CD14-positive monocyte (primary cell): Measurements from ENCODE around the gene APCDD1. TPM values are rescaled to one million over a fixed set of nuclear protein-coding genes. Genes with fewer than 3 reads are reported as not detected.
A peak's percentile ranks its signal among the peaks of the same experiment; 100 is the strongest.

Experiments
- DNase-seq, 3 donors: peaks; one replicate each; pipeline ENCODE4 v3.0.0-alpha.2; 2011 to 2022
- H2AFZ ChIP-seq: 2 replicates; pipeline ENCODE4 v1.6.0; 2012; ENCODE audit warnings: mild to moderate bottlenecking, low read depth, low read length, inconsistent platforms; ENCODE audit not compliant: insufficient read depth, poor library complexity, severe bottlenecking
- H3K27ac ChIP-seq, 2 donors: 1 replicate in 1 of 2; 2 replicates in 1 of 2; pipeline ENCODE4 v1.5.1; 2012 to 2013; ENCODE audit warnings: low read length in 2 of 2, control low read depth in 1 of 2, inconsistent platforms in 1 of 2, low read depth in 1 of 2, mild to moderate bottlenecking in 1 of 2
- H3K27me3 ChIP-seq, 2 donors: one replicate each; pipeline versions ENCODE4 v1.6.0 to v1.6.1; 2011 to 2013; ENCODE audit warnings: low read length in 2 of 2; ENCODE audit not compliant: control insufficient read depth in 2 of 2, insufficient read depth in 2 of 2
- H3K36me3 ChIP-seq, 2 donors: replicated peaks in 1 of 2; 1 replicate in 1 of 2; 2 replicates in 1 of 2; pipeline versions ENCODE4 v1.5.1 to v1.6.1; 2012 to 2013; ENCODE audit warnings: low read length in 2 of 2, control low read depth in 1 of 2, inconsistent platforms in 1 of 2, mild to moderate bottlenecking in 1 of 2; ENCODE audit not compliant: insufficient read depth in 2 of 2, control insufficient read depth in 1 of 2
- H3K4me1 ChIP-seq, 2 donors: 1 replicate in 1 of 2; 2 replicates in 1 of 2; pipeline versions ENCODE4 v1.5.1 to v1.6.1; 2012 to 2013; ENCODE audit warnings: low read length in 2 of 2, control low read depth in 1 of 2, inconsistent platforms in 1 of 2, mild to moderate bottlenecking in 1 of 2, moderate library complexity in 1 of 2; ENCODE audit not compliant: insufficient read depth in 2 of 2, control insufficient read depth in 1 of 2
- H3K4me2 ChIP-seq: replicated peaks from 2 replicates; pipeline ENCODE3; 2012; ENCODE audit warnings: low read length, moderate library complexity, mild to moderate bottlenecking; ENCODE audit not compliant: poor library complexity, severe bottlenecking; ENCODE audit errors: extremely low read depth
- H3K4me3 ChIP-seq, 3 experiments: fragments of 200-600 bp in 1 of 3; sonication (generic) in 1 of 3; replicated peaks in 1 of 3; 1 replicate in 2 of 3; 2 replicates in 1 of 3; pipeline ENCODE4 v1.5.1; 2011 to 2013; ENCODE audit warnings: low read length in 3 of 3, mild to moderate bottlenecking in 3 of 3, control low read depth in 2 of 3, low read depth in 2 of 3, inconsistent platforms in 1 of 3, moderate library complexity in 1 of 3
- H3K79me2 ChIP-seq: 2 replicates; pipeline ENCODE4 v1.6.0; 2012; ENCODE audit warnings: mild to moderate bottlenecking, control low read depth, inconsistent platforms, low read length, moderate library complexity; ENCODE audit not compliant: insufficient read depth
- H3K9ac ChIP-seq: 2 replicates; pipeline ENCODE4 v1.6.0; 2017; ENCODE audit warnings: low read length, mild to moderate bottlenecking; ENCODE audit not compliant: insufficient read depth, poor library complexity, severe bottlenecking
- H3K9me3 ChIP-seq, 2 donors: replicated peaks in 1 of 2; 1 replicate in 1 of 2; 2 replicates in 1 of 2; pipeline versions ENCODE4 v1.5.1 to v1.6.1; 2012 to 2013; ENCODE audit warnings: low read length in 2 of 2, control low read depth in 1 of 2; ENCODE audit not compliant: control insufficient read depth in 1 of 2, insufficient read depth in 1 of 2
- H4K20me1 ChIP-seq: 2 replicates; pipeline ENCODE4 v1.6.0; 2012; ENCODE audit warnings: mild to moderate bottlenecking, low read length, control low read depth, moderate library complexity; ENCODE audit not compliant: insufficient read depth
- H3K27ac Mint-ChIP-seq, 7 donors: one replicate each; pipeline ENCODE4 v1.8.0; 2020; ENCODE audit warnings: mild to moderate bottlenecking in 7 of 7, mixed read lengths in 7 of 7, moderate library complexity in 6 of 7, inconsistent platforms in 2 of 7
- H3K27me3 Mint-ChIP-seq, 3 donors: one replicate each; pipeline ENCODE4 v1.8.0; 2021 to 2022; ENCODE audit warnings: low read depth in 3 of 3, mild to moderate bottlenecking in 3 of 3, mixed read lengths in 3 of 3, moderate library complexity in 3 of 3, inconsistent platforms in 1 of 3
- H3K36me3 Mint-ChIP-seq, 2 donors: one replicate each; pipeline ENCODE4 v1.8.0; 2020; ENCODE audit warnings: mixed read lengths in 2 of 2, inconsistent platforms in 1 of 2, mild to moderate bottlenecking in 1 of 2
- H3K4me1 Mint-ChIP-seq: one replicate; pipeline ENCODE4 v1.8.0; 2020; ENCODE audit warnings: mild to moderate bottlenecking, mixed read lengths
- H3K4me3 Mint-ChIP-seq, 2 donors: one replicate each; pipeline ENCODE4 v1.8.0; 2020; ENCODE audit warnings: mild to moderate bottlenecking in 2 of 2, mixed read lengths in 2 of 2, moderate library complexity in 1 of 2
- H3K9me3 Mint-ChIP-seq, 7 donors: one replicate each; pipeline ENCODE4 v1.8.0; 2020 to 2022; ENCODE audit warnings: mixed read lengths in 7 of 7, mild to moderate bottlenecking in 6 of 7, moderate library complexity in 6 of 7, inconsistent platforms in 2 of 7
- WGBS: methylation state at CpG from one replicate; pipeline ENCODE4 v1.1.5; 2013; ENCODE audit warnings: missing lambda C conversion rate; ENCODE audit not compliant: insufficient coverage; 5-methylcytosine and 5-hydroxymethylcytosine counted together
- intact Hi-C, 2 donors: fragments of 100-400 bp; cut with micrococcal nuclease; formaldehyde crosslinking; loops; one replicate each; pipeline versions ENCODE4 v1.15.0 to v1.15.1; 2023
- polyA plus RNA-seq, 3 donors: library from polyadenylated mRNA; depleted of rRNA in 1 of 3; unstranded in 2 of 3; stranded (reverse) in 1 of 3; fragments of 300-500 nt in 2 of 3; fragments of >200 nt in 1 of 3; fragmentation: Illumina TruSeq in 2 of 3; gene quantifications; 1 replicate in 2 of 3; 2 replicates in 1 of 3; pipeline ENCODE4 v1.2.3, GENCODE V29; 2012 to 2021
- TF ChIP-seq, protein P1 (sequence below): fragments of 200-600 bp; IDR thresholded peaks from one replicate; pipeline ENCODE4 v1.8.0; 2022; ENCODE audit warnings: antibody characterized with exemption, mild to moderate bottlenecking

APCDD1 gene
- polyA plus RNA-seq, 3 donors = 1.2 to 4.8 (median 1.6) TPM

DNA sequence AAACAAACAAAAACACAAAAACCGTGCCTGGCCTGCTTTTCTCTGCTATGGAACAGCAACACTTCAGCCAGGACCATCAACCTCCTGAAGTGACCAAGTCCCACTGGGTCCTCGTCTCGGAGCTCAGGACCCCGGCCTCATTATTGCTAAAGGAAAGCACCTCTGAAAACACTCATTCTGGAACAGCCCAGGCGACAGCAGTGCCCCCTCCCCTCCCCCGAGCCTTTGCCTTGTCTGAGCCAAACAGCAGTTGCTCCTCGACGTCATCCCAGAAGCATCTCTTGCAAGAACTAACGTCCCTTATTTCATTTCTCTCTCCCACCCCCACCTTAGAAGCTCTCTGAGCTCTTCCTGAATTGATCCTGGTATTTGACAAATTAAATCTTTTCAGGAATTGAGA lies 27.4 kb downstream of the APCDD1 start:
- Histone ChIP-seq H3K9me3 (no peaks in the 10 kb centered on the region), H4K20me1 (no peaks in the 10 kb centered on the region), H3K4me2 (no peak overlapping the region), H2AFZ (no peak overlapping the region), H3K27me3 (no peaks in the 10 kb centered on the region), H3K4me1 (peaks cover 40 to 46% of the 10 kb centered on the region in 2 donors), H3K9ac (no peak overlapping the region), H3K27ac (no peak overlapping the region), H3K36me3 (no peaks in the 10 kb centered on the region), H3K4me3 (no peak overlapping the region), H3K79me2 (no peaks in the 10 kb centered on the region)
- H3K27ac Mint-ChIP-seq = no peak overlapping the region
- H3K4me1 Mint-ChIP-seq = peaks cover 47% of the 10 kb centered on the region
- H3K4me3 Mint-ChIP-seq = no peak overlapping the region
- H3K27me3 Mint-ChIP-seq = peaks cover 1 to 6% (median 3%) of the 10 kb centered on the region in 3 donors
- intact Hi-C loops = no loop called here
- peaks cover 0 to 2% (median 0%) of the 10 kb centered on the region in 7 donors for H3K9me3 Mint-ChIP-seq
- 72% methylated on average over 9 of the region's 9 CpGs for WGBS
- no peak for DNase-seq
- TF ChIP-seq, protein P1, sequence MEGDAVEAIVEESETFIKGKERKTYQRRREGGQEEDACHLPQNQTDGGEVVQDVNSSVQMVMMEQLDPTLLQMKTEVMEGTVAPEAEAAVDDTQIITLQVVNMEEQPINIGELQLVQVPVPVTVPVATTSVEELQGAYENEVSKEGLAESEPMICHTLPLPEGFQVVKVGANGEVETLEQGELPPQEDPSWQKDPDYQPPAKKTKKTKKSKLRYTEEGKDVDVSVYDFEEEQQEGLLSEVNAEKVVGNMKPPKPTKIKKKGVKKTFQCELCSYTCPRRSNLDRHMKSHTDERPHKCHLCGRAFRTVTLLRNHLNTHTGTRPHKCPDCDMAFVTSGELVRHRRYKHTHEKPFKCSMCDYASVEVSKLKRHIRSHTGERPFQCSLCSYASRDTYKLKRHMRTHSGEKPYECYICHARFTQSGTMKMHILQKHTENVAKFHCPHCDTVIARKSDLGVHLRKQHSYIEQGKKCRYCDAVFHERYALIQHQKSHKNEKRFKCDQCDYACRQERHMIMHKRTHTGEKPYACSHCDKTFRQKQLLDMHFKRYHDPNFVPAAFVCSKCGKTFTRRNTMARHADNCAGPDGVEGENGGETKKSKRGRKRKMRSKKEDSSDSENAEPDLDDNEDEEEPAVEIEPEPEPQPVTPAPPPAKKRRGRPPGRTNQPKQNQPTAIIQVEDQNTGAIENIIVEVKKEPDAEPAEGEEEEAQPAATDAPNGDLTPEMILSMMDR = no peak
- peaks cover 0 to 5% of the 10 kb centered on the region in 2 donors for H3K36me3 Mint-ChIP-seq

DNA sequence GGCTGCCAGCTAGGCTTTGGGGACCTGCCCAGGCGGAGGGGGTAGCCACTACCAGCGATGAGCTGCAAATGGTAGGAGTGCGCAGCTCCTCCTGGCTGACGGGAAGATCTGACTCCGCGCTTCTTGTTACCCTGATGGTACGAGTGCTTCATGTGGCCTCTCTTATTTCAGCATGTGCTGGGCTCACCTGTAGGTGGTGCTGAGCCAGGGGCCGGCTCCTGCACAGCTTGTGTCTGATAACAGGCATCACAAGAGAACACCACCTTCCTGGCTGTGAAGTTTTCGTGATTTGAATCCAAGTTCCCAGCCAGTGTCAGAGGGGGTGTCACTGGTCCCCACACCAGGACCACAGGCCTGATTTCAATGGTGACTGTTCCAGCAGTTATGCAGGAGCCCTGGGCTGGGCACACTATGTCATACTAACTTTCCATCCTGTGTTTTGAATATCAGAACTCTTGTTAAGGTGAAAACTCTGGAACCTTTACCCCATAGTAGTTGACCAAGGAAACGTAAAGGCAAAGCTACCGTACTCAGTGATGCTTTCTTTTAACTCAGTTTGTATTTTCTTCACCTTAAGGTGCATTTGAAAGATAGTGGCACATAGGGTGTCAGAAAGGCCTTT lies 28.0 kb downstream of the APCDD1 start:
- Mint-ChIP-seq H3K27ac (peak overlapping the region in 1 of 7 donors; percentile 36), H3K4me1 (peaks cover 40% of the 10 kb centered on the region), H3K27me3 (peaks cover 1 to 6% (median 1%) of the 10 kb centered on the region in 3 donors), H3K36me3 (peaks cover under 1 to 10% of the 10 kb centered on the region in 2 donors), H3K9me3 (peaks cover 0 to 2% (median 0%) of the 10 kb centered on the region in 7 donors), H3K4me3 (no peak overlapping the region)
- Histone ChIP-seq H3K4me2 (peak overlapping the region; percentile 53), H2AFZ (peak overlapping the region; percentile 55), H3K4me1 (peaks cover 34 to 40% of the 10 kb centered on the region in 2 donors), H3K9me3 (no peaks in the 10 kb centered on the region), H3K9ac (no peak overlapping the region), H3K79me2 (no peaks in the 10 kb centered on the region), H4K20me1 (no peaks in the 10 kb centered on the region), H3K27me3 (no peaks in the 10 kb centered on the region), H3K36me3 (no peaks in the 10 kb centered on the region), H3K27ac (peak overlapping the region in 1 of 2 donors; percentile 24), H3K4me3 (no peak overlapping the region)
- DNase-seq = no peak
- intact Hi-C loops = no loop called here
- 91% methylated on average over 9 of the region's 11 CpGs for WGBS
- TF ChIP-seq, protein P1 = no peak
